Activated naive CD4-positive, alpha-beta T cell treated with Interleukin-2 at 50 U/mL for 16 hours (primary cell): ENCODE results near the gene ZNF222.
A peak's percentile ranks its signal among the peaks of the same experiment; 100 is the strongest.

ENCODE experiments used
- DNase-seq: peaks from one replicate; pipeline ENCODE4 v3.0.0-alpha.2; 2020

Gene ZNF222

GRCh38 chr19:44055870-44056269, 30.7 kb downstream of the ZNF222 start:
- DNase-seq = no peak

GRCh38 chr19:44059229-44059628, 34.0 kb downstream of the ZNF222 start:
- no peak for DNase-seq

- DNase-seq = no peak
These were observed 35.9 kb downstream of the ZNF222 start for GRCh38 chr19:44061038-44061437.

- no peak for DNase-seq
These were observed 41.1 kb downstream of the ZNF222 start for GRCh38 chr19:44066305-44066704.

GRCh38 chr19:44069415-44069814, 44.2 kb downstream of the ZNF222 start:
- no peak for DNase-seq

GRCh38 chr19:44071824-44072542, 46.8 kb downstream of the ZNF222 start, which contains the start of gene ZNF284:
Gene ZNF284 (plus strand): TSS chr19:44072159. CDS start chr19:44076390, 4,231 bp downstream.
- DNase-seq = peak; percentile 83

GRCh38 chr19:44072543-44073401, 47.6 kb downstream of the ZNF222 start:
- no peak for DNase-seq

GRCh38 chr19:44076325-44076724, 51.1 kb downstream of the ZNF222 start:
- no peak for DNase-seq
